ENCODE results near the gene RASA1. TPM values are rescaled to one million over a fixed set of nuclear protein-coding genes. Genes with fewer than 3 reads are reported as not detected.
"Not testable (repeated sequence)": the region's sequence is repeated elsewhere in the genome, so short reads cannot be mapped to it uniquely, and the experiment has no call there.

Gene RASA1
- total RNA-seq, 1 donor from 2014 or later: 55.1 TPM

DNA sequence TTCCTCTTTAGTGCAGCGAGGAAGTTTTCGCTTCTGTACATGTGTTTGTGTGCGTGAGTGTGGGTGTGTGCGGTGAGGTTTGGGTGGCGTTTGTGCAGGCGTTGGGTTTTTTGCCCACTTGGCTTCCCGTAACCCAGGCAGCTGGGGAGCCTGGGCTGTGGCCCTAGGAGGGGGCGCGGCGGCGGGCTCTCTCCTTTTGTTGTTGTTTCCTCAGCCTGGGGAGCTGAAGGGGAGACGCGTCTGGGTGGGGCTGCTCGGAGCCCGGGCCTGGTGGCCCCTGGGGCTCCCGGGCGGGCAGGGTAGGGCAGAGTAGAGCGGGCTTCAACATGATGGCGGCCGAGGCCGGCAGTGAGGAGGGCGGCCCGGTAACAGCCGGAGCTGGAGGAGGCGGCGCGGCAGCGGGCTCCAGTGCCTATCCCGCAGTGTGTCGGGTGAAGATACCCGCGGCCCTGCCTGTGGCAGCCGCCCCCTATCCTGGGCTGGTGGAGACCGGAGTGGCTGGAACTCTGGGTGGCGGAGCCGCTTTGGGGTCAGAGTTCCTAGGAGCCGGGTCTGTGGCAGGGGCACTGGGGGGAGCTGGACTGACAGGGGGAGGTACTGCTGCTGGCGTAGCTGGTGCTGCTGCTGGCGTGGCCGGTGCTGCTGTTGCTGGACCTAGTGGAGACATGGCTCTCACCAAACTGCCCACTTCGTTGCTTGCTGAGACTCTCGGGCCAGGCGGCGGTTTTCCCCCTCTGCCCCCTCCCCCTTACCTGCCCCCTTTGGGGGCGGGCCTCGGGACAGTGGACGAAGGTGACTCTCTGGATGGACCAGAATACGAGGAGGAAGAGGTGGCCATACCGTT is 665 bp downstream of the RASA1 start:
- TF ChIP-seq, protein P1, sequence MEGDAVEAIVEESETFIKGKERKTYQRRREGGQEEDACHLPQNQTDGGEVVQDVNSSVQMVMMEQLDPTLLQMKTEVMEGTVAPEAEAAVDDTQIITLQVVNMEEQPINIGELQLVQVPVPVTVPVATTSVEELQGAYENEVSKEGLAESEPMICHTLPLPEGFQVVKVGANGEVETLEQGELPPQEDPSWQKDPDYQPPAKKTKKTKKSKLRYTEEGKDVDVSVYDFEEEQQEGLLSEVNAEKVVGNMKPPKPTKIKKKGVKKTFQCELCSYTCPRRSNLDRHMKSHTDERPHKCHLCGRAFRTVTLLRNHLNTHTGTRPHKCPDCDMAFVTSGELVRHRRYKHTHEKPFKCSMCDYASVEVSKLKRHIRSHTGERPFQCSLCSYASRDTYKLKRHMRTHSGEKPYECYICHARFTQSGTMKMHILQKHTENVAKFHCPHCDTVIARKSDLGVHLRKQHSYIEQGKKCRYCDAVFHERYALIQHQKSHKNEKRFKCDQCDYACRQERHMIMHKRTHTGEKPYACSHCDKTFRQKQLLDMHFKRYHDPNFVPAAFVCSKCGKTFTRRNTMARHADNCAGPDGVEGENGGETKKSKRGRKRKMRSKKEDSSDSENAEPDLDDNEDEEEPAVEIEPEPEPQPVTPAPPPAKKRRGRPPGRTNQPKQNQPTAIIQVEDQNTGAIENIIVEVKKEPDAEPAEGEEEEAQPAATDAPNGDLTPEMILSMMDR (IDR thresholded peaks at IDR 0.05; ENCODE audit: partially characterized antibody, unreplicated experiment): no peak
- peak overlapping the region; percentile 91 for H3K4me3 Mint-ChIP-seq (ENCODE audit: unreplicated experiment)
- peak overlapping the region; percentile 89 for H3K27ac Mint-ChIP-seq (ENCODE audit: unreplicated experiment)
- no peaks in the 10 kb centered on the region for H3K36me3 Mint-ChIP-seq (ENCODE audit: unreplicated experiment)
- H3K27me3 Mint-ChIP-seq (ENCODE audit: unreplicated experiment): no peaks in the 10 kb centered on the region
- H3K4me1 Mint-ChIP-seq (ENCODE audit: low read depth, unreplicated experiment): peaks cover 12% of the 10 kb centered on the region
- peaks cover 7% of the 10 kb centered on the region for H3K9me3 Mint-ChIP-seq (ENCODE audit: unreplicated experiment)
- peak; percentile 77 for DNase-seq

GRCh38 chr5:87268970-87269377 is 1.3 kb downstream of the RASA1 start:
- Mint-ChIP-seq H3K27me3 (ENCODE audit: unreplicated experiment) (no peaks in the 10 kb centered on the region), H3K4me1 (ENCODE audit: low read depth, unreplicated experiment) (peaks cover 12% of the 10 kb centered on the region), H3K36me3 (ENCODE audit: unreplicated experiment) (no peaks in the 10 kb centered on the region), H3K4me3 (ENCODE audit: unreplicated experiment) (peak overlapping the region; percentile 91), H3K9me3 (ENCODE audit: unreplicated experiment) (peaks cover 7% of the 10 kb centered on the region), H3K27ac (ENCODE audit: unreplicated experiment) (peak overlapping the region; percentile 57)
- DNase-seq: no peak
- TF ChIP-seq, protein P1 (IDR thresholded peaks at IDR 0.05; ENCODE audit: partially characterized antibody, unreplicated experiment): no peak

DNA sequence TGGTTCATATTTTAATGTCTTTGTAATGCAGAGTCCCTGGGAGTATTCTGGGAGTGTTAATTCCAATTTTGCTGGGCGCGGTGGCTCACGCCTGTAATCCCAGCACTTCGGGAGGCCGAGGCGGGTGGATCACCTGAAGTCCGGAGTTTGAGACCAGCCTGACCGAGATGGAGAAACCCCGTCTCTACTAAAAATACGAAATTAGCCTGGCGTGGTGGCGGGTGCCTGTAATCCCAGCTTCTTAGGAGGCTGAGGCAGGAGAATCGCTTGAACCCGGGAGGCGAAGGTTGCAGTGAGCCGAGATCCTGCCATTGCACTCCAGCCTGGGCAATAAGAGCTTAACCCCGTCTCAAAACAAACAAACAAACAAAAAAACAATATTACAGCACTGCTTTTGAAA is 3.2 kb downstream of the RASA1 start:
- not testable (repeated sequence) for H3K27me3 Mint-ChIP-seq (ENCODE audit: unreplicated experiment); H3K27ac Mint-ChIP-seq (ENCODE audit: unreplicated experiment); H3K9me3 Mint-ChIP-seq (ENCODE audit: unreplicated experiment); DNase-seq; H3K36me3 Mint-ChIP-seq (ENCODE audit: unreplicated experiment)
- H3K4me1 Mint-ChIP-seq (ENCODE audit: low read depth, unreplicated experiment): peaks cover 20% of the 10 kb centered on the region
- H3K4me3 Mint-ChIP-seq (ENCODE audit: unreplicated experiment): peak overlapping the region; percentile 30

DNA sequence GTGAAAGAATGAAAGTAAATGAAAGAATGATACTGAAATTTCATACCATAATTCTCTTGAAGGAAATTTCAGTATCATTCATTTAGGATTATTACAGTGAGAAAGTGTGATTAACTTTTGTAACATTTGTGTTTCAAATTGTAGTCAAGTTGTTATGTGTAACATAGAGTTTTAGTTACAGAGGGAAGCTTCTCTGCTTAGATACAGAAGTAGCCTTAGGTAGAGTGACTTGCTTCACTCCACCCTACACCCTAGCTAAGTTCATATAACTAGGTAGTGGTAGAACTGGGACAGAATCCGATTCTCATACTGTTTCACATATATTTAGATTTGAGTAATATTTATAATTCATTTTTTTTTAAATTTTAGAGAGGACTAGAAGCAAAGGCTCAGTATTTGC is 9.0 kb downstream of the RASA1 start:
- no peaks in the 10 kb centered on the region for H3K36me3 Mint-ChIP-seq (ENCODE audit: unreplicated experiment)
- H3K27me3 Mint-ChIP-seq (ENCODE audit: unreplicated experiment): peaks cover 2% of the 10 kb centered on the region
- DNase-seq: no peak
- peaks cover 17% of the 10 kb centered on the region for H3K4me1 Mint-ChIP-seq (ENCODE audit: low read depth, unreplicated experiment)
- H3K4me3 Mint-ChIP-seq (ENCODE audit: unreplicated experiment): no peak overlapping the region
- no peak overlapping the region for H3K27ac Mint-ChIP-seq (ENCODE audit: unreplicated experiment)
- H3K9me3 Mint-ChIP-seq (ENCODE audit: unreplicated experiment): peaks cover 3% of the 10 kb centered on the region
- TF ChIP-seq, protein P1 (IDR thresholded peaks at IDR 0.05; ENCODE audit: partially characterized antibody, unreplicated experiment): no peak

DNA sequence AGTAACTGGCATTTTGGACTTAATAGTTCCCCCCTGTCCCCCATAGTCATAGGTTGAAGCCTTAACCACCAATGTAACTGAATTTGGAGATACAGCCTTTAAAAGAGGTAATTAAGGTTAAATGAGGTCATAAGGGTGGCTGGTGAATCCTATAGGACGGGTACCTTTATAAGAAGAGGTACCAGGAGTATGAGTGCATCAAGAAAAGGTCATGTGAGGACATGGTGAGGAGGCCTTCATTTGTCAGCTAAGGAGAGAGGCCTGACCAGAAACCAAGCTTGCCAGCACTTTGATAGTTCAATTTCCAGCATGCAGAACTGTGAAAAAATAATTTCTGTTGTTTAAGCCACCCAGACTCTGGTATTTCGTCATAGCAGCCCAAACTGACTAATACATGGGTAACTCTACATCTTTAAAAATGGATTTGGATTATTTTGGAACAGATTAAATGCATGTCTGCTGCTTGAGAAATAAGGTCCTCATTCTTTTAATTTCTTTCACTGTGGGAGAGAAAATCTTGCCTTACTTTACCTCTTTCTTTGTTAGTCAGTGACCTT is 9.7 kb downstream of the RASA1 start:
- TF ChIP-seq, protein P1 (IDR thresholded peaks at IDR 0.05; ENCODE audit: partially characterized antibody, unreplicated experiment): no peak
- H3K4me3 Mint-ChIP-seq (ENCODE audit: unreplicated experiment): no peak overlapping the region
- no peak for DNase-seq
- peaks cover 3% of the 10 kb centered on the region for H3K9me3 Mint-ChIP-seq (ENCODE audit: unreplicated experiment)
- H3K27me3 Mint-ChIP-seq (ENCODE audit: unreplicated experiment): peaks cover 2% of the 10 kb centered on the region
- H3K36me3 Mint-ChIP-seq (ENCODE audit: unreplicated experiment): no peaks in the 10 kb centered on the region
- H3K4me1 Mint-ChIP-seq (ENCODE audit: low read depth, unreplicated experiment): peaks cover 17% of the 10 kb centered on the region
- H3K27ac Mint-ChIP-seq (ENCODE audit: unreplicated experiment): no peak overlapping the region

Data from glutamatergic neuron (in vitro differentiated cells).